GF-D8 (cell line): Measurements from ENCODE around the gene AHNAK2.
"Not testable (repeated sequence)": the region's sequence is repeated elsewhere in the genome, so short reads cannot be mapped to it uniquely, and the experiment has no call there.

ENCODE experiments used
- DNase-seq: peaks from one replicate; lab custom pipeline; 2025; lab: John Stamatoyannopoulos, UW

Gene AHNAK2

DNA sequence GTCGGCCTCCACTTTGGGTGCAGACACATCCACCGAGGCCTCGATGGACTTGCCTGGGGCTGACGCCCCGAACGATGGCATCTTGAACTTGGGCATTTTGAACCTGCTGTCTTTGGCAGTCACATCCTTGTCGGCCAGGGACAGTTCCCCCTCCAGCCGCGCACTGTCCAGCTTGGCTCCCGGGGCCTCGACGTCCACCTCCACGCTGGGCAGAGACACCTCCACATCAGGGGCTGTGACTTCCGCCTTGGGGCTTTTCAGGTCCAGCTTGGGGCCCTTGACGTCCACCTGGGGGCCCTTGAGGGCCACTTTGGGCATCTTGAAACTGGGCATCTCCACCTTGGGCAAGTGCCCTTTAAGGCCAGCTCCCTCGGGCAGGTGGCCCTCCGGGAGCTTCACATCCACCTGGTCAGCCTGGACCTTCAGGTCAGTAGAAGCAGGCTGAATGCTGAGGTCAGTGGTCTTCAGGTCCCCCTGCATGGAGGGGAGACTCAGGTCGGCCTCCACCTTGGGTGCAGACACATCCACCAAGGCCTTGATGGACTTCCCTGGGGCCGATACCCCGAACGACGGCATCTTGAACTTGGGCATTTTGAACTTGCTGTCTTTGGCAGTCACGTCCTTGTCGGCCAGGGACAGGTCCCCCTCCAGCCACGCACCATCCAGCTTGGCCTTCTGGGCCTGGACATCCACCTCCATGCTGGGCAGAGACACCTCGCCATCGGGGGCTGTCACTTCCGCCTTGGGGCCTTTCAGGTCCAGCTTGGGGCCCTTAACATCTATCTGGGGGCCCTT is 26.1 kb downstream of the AHNAK2 start:
- not testable (repeated sequence) for DNase-seq

DNA sequence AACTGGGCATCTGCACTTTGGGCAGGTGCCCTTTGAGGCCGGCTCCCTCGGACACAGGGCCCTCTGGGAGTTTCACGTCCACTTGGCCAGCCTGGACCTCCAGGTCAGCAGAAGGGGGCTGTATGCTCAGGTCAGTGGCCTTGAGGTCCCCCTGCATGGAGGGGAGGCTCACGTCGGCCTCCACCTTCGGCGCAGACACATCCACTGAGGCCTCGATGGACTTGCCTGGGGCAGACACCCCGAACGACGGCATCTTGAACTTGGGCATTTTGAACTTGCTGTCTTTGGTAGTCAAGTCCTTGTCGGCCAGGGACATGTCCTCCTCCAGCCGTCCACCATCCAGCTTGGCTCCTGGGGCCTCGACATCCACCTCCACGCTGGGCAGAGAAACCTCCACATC is 27.5 kb downstream of the AHNAK2 start:
- not testable (repeated sequence) for DNase-seq

DNA sequence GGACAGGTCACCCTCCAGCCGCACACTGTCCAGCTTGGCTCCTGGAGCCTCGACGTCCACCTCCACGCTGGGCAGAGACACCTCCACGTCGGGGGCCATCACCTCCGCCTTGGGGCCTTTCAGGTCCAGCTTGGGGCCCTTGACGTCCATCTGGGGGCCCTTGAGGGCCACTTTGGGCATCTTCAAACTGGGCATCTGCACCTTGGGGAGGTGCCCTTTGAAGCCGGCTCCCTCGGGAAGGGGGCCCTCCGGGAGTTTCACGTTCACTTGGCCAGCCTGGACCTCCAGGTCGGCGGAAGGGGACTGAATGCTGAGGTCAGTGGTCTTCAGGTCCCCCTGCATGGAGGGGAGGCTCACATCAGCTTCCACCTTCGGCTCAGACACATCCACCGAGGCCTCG is 28.2 kb downstream of the AHNAK2 start:
- no peak for DNase-seq

DNA sequence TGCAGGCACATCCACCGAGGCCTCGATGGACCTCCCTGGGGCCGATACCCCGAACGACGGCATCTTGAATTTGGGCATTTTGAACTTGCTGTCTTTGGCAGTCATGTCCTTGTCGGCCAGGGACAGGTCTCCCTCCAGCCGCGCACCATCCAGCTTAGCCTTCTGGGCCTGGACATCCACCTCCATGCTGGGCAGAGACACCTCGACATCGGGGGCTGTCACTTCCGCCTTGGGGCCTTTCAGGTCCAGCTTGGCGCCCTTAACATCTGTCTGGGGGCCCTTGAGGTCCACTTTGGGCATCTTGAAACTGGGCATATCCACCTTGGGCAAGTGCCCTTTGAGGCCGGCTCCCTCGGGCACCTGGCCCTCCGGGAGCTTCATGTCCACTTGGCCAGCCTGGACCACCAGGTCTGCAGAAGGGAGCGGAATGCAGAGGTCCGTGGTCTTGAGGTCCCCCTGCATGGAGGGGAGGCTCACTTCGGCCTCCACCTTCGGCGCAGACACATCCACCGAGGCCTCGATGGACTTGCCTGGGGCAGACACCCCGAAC is 28.7 kb downstream of the AHNAK2 start:
- not testable (repeated sequence) for DNase-seq

DNA sequence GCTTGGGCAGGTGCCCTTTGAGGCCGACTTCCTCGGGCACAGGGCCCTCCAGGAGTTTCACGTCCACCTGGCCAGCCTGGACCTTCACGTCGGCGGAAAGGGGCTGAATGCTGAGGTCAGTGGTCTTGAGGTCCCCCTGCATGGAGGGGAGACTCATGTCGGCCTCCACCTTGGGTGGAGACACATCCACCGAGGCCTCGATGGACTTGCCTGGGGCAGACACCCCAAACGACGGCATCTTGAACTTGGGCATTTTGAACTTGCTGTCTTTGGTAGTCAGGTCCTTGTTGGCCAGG is 29.5 kb downstream of the AHNAK2 start:
- no peak for DNase-seq

DNA sequence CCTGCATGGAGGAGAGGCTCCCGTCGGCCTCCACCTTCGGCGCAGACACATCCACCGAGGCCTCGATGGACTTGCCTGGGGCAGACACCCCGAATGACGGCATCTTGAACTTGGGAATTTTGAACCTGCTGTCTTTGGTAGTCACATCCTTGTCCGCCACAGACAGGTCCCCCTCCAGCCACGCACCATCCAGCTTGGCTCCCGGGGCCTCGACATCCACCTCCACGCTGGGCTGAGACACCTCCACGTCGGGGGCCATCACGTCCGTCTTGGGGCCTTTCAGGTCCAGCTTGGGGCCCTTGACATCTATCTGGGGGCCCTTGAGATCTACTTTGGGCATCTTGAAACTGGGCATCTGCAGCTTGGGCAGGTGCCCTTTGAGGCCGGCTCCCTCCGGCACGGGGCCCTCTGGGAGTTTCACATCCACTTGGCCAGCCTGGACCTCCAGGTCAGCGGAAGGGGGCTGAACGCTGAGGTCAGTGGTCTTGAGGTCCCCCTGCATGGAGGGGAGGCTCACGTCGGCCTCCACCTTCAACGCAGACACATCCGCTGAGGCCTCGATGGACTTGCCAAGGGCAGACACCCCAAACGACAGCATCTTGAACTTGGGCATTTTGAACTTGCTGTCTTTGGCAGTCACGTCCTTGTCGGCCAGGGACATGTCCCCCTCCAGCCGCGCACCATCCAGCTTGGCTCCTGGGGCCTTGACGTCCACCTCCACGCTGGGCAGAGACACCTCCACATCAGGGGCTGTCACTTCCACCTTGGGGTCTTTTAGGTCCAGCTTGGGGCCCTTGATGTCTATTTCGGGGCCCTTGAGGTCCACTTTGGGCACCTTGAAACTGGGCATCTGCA is 30.1 kb downstream of the AHNAK2 start:
- DNase-seq = not testable (repeated sequence)

DNA sequence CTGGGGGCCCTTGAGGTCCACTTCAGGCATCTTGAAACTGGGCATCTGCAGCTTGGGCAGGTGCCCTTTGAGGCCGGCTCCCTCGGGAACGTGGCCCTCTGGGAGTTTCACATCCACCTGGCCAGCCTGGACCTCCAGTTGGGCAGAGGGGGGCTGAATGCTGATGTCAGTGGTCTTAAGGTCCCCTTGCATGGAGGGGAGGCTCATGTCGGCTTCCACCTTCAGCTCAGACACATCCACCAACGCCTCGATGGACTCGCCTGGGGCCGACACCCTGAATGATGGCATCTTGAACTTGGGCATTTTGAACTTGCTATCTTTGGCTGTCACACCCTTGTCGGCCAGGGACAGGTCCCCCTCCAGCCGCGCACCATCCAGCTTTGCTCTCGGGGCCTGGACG is 31.0 kb downstream of the AHNAK2 start:
- not testable (repeated sequence) for DNase-seq

DNA sequence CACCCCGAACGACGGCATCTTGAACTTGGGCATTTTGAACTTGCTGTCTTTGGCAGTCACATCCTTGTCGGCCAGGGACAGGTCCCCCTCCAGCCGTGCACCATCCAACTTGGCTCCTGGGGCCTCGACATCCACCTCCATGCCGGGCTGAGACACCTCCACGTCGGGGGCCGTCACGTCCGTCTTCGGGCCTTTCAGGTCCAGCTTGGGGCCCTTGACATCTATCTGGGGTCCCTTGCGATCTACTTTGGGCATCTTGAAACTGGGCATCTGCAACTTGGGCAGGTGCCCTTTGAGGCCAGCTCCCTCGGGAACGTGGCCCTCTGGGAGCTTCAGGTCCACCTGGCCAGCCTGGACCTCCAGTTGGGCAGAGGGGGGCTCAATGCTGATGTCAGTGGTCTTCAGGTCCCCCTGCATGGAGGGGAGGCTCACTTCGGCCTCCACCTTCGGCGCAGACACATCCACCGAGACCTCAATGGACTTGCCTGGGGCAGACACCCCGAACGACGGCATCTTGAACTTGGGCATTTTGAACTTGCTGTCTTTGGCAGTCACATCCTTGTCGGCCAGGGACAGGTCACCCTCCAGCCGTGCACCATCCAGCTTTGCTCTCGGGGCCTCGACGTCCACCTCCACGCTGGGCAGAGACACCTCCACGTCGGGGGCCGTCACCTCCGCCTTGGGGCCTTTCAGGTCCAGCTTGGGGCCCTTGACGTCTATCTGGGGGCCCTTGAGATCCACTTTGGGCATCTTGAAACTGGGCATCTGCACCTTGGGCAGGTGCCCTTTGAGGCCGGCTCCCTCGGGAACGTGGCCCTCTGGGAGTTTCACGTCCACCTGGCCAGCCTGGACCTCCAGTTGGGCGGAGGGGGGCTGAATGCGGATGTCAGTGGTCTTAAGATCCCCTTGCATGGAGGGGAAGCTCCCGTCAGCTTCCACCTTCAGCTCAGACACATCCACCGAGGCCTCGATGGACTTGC is 31.9 kb downstream of the AHNAK2 start:
- DNase-seq = not testable (repeated sequence)

DNA sequence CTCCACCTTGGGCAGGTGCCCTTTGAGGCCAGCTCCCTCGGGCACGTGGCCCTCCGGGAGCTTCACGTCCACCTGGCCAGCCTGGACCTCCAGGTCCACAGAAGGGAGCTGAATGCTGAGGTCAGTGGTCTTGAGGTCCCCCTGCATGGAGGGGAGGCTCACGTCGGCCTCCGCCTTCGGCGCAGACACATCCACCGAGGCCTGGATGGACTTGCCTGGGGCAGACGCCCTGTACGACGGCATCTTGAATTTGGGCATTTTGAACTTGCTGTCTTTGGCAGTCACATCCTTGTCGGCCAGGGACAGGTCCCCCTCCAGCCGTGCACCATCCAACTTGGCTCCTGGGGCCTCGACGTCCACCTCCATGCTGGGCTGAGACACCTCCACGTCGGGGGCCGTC is 32.9 kb downstream of the AHNAK2 start:
- DNase-seq = not testable (repeated sequence)

DNA sequence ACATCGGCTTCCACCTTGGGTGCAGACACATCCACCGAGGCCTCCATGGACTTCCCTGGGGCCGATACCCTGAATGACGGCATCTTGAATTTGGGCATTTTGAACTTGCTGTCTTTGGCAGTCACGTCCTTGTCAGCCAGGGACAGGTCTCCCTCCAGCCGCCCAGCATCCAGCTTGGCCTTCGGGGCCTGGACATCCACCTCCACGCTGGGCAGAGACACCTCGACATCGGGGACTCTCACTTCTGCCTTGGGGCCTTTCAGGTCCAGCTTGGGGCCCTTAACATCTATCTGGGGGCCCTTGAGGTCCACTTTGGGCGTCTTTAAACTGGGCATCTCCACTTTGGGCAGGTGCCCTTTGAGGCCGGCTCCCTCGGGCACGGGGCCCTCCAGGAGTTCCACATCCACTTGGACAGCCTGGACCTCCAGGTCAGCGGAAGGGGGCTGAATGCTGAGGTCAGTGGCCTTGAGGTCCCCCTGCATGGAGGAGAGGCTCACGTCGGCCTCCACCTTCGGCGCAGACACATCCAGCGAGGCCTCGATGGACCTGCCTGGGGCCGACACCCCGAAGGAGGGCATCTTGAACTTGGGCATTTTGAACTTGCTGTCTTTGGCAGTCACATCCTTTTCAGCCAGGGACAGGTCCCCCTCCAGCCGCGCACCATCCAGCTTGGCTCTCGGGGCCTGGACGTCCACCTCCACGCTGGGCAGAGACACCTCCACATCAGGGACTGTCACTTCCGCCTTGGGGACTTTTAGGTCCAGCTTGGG is 33.6 kb downstream of the AHNAK2 start:
- DNase-seq = not testable (repeated sequence)

DNA sequence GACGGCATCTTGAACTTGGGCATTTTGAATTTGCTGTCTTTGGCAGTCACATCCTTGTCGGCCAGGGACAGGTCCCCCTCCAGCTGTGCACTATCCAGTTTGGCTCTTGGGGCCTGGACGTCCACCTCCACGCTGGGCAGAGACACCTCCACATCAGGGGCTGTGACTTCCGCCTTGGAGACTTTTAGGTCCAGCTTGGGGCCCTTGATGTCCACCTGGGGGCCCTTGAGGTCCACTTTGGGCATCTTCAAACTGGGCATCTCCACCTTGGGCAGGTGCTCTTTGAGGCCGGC is 34.2 kb downstream of the AHNAK2 start:
- DNase-seq = not testable (repeated sequence)

DNA sequence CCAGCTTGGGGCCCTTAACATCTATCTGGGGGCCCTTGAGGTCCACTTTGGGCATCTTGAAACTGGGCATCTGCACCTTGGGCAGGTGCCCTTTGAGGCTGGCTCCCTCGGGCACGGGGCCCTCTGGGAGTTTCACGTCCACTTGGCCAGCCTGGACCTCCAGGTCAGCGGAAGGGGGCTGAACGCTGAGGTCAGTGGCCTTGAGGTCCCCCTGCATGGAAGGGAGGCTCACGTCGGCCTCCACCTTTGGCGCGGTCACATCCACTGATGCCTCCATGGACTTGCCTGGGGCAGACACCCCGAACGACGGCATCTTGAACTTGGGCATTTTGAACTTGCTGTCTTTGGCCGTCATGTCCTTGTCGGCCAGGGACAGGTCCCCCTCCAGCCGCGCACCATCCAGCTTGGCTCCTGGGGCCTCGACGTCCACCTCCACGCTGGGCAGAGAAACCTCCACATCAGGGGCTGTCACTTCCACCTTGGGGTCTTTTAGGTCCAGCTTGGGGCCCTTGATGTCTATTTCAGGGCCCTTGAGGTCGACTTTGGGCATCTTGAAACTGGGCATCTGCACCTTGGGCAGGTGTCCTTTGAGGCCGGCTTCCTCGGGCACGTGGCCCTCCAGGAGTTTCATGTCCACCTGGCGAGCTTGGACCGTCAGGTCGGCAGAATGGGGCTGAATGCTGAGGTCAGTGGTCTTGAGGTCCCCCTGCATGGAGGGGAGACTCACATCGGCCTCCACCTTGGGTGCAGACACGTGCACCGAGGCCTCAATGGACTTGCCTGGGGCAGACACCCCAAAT is 34.8 kb downstream of the AHNAK2 start:
- DNase-seq = not testable (repeated sequence)

DNA sequence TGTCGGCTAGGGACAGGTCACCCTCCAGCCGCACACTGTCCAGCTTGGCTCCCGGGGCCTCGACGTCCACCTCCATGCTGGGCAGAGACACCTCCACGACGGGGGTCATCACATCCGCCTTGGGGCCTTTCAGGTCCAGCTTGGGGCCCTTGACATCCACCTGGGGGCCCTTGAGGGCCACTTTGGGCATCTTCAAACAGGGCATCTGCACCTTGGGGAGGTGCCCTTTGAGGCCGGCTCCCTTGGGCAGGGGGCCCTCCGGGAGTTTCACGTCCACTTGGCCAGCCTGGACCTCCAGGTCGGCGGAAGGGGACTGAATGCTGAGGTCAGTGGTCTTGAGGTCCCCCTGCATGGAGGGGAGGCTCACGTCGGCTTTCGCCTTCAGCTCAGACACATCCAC is 35.6 kb downstream of the AHNAK2 start:
- no peak for DNase-seq

DNA sequence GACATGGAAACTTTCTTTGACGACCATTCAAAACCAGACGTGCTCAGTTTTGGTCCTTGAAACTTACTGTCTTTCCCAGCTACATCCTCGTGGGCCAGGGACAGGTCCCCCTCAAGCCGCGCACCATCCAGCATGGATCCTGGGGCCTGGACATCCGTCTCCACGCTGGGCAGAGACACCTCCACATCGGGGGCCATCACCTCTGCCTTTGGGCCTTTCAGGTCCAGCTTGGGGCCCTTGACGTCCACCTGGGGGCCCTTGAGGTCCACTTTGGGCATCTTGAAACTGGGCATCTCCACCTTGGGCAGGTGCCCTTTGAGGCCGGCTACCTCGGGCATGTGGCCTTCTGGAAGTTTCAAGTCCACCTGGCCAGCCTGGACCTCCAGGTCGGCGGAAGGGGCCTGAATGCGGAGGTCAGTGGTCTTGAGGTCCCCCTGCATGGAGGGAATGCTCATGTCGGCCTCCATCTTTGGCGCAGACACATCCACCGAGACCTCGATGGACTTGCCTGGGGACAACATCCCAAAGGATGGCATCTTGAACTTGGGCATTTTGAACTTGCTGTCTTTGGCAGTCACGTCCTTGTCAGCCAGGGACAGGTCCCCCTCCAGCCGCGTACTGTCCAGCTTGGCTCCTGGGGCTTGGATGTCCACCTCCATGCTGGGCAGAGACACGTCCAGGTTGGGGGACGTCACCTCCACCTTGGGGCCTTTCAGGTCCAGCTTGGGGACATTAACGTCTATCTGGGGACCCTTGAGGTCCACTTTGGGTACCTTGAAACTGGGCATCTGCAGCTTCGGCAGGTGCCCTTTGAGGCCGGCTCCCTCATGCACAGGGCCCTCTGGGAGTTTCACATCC is 36.4 kb downstream of the AHNAK2 start:
- DNase-seq = no peak

DNA sequence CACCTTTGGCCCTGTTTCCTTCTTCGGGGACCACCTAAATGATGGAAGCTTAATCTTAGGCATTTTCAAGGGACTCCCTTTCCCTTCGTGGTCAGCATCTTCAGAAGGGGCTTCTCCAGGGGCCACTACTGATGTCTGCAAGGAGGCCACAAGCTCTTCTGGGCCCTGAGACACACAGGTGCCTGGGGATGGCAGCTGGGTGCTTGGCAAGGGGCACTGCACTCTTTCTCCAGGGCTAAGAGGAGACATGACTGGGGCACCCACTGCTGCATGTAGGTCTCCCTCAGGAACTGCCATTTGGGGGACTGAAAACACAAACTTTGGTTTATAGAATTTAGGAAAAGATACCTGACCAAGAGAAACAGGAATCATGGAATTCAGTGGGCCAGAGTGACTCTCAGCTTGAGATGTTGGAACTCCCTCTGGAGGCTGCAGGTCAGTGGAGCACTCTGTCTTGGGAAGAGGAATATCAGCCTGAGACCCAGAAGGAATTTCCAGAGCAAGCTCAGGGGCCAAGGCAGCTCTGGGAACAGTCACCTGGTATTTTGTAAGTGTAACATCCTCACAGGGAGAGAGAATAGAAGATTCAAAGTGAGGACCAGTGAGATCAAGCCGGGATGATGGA is 37.5 kb downstream of the AHNAK2 start:
- no peak for DNase-seq

DNA sequence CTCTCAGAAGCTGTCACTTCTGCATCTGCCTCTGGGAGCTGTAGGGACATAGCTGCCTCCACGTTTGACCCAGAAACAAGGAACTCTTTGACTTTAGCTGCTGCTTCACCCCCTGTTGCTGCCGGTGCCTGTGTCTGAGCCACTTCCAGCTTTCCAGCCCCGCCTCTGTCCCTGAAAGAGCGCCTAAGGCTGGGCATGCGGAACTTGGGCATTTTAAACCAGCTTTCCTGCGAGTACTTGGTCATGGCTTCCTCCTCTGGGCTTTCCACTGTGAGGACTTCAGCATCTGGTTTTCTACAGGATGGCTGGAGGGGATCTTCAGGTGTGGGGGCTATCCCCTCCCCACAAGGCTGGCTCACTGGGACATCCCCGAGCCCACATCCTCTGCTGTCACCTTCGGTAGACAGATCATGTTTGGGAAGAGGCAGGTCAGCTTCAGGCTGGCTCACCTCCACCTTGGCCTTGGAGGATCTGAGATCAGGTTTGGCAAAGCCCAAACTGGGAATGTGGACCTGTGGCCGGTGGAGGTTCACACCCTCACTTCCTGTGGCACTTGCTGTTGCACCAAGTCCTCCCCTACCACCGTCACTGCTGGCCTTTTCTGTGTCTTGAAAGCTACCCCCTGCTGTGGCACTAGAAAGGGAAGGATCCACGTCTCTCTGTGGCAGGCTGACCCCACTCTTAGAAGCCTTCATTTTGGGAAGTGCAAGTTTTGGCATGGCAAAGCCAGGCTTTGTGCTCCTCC is 38.3 kb downstream of the AHNAK2 start:
- DNase-seq = no peak

DNA sequence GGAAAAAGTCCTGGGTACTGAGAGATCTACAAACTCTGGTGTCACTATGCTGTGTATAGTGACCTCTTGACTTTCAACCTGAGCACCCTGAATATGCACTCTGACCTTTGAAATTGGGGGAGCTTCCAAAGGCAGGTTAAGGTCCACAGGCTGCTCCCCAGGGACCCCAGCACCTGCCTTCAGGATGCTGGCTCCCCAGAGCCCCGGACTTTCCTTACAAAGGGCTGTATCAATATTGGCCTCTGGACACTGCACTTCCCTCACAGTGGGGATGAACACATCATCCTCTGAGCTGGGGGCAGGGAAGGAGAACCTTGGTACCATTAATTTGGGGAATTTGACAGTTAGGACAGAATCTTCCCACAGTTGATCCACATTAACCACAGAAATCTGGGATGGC is 39.2 kb downstream of the AHNAK2 start:
- DNase-seq = no peak

DNA sequence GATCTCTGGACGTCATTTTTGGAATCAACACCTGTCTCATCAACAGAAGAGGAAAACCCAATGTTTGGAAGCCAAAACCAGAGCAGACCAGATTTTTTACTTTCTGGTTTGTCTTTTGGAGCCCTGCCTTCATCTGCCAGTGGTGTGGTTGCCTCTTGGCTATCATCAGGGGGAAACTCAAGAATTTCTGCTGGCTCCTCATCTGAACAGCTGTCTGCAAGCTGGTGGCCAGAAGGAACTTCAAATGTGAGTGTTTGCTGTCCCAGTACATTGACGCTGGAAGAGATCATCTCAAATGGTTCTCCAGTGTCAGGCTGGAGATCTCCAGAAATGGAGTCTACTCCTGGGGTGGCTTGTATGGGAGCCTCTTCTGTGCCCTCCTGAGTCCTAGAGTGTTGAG is 39.7 kb downstream of the AHNAK2 start:
- no peak for DNase-seq
